KOPT-K1 (cell line): ENCODE data around the gene INPP5B.
"Not testable (repeated sequence)": the region's sequence is repeated elsewhere in the genome, so short reads cannot be mapped to it uniquely, and the experiment has no call there.

Source experiments
- H3K27ac ChIP-seq: fragments of 200-600 bp; sonication (generic); 2 replicates; pipeline ENCODE4 v1.5.1; 2016; ENCODE audit warnings: antibody characterized with exemption, mild to moderate bottlenecking, low read depth, low read length; ENCODE audit not compliant: poor library complexity, severe bottlenecking
- H3K36me3 ChIP-seq: fragments of 200-600 bp; sonication (generic); 2 replicates; pipeline ENCODE4 v1.5.1; 2017; ENCODE audit warnings: antibody characterized with exemption, mild to moderate bottlenecking, low read length, moderate library complexity; ENCODE audit not compliant: insufficient read depth
- H3K9me3 ChIP-seq: fragments of 200-600 bp; sonication (generic); 2 replicates; pipeline ENCODE4 v1.5.1; 2017; ENCODE audit warnings: antibody characterized with exemption, low read length, mild to moderate bottlenecking; ENCODE audit not compliant: insufficient read depth, poor library complexity, severe bottlenecking

INPP5B gene

DNA sequence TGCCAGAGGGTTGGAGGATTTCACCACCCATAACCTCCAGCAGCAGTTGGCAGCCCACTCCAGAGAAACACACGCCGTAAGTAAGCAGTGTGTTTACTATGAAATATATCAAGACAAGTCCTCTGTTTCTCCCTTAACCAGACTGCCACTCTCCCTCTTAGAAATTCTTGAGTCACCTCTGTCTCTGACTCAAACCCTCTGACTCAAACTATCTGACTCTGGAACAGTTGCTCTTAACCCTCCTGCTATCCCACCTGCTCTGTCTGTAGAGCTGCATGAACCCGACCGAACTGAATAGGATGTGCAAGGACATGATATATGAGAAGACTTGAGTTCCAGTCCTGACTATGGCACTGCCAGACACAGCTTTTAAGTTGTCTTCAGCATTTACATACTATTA, 14.1 kb downstream of the INPP5B start:
- Histone ChIP-seq H3K9me3 (no peaks in the 10 kb centered on the region), H3K36me3 (no peaks in the 10 kb centered on the region), H3K27ac (no peak overlapping the region)

DNA sequence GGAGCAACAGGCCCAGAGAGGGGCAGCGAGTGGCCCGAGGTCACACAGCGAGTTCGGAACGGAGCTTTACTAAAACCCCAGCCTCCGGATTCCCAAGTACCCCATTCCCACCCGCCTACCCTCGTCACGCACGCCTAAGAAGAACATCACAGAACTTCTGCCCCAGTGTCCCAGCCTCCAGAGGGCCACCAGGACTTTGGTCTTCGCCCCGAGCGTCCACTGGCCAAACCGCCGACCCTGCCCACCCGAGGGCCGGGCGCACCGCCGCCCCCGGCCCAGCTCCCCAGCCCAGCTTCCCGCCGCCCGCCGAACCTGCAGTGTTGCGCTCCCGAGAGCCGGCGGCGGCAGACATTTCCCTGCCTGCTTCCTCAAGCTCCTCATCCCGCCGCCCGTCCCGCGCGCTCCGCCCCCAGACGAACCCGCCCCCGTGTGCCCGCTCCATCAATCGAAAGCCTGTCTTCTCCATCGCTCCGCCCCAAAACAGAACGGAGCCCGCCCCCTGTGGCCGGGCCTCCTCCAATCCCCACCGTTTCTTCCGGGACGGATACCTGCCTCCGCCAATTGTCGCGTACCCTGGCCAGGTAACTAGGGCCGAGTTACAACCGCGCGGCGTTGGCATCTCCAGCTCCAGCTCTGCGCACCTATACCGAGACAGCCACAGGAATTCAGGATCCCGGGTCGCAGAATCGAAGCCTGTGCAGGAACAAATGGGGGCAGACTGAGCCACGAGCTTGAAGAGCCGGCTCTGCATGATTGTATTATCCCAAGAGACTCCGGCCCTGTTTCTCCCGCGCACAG, 15.3 kb downstream of the INPP5B start:
- Histone ChIP-seq H3K36me3 (no peaks in the 10 kb centered on the region), H3K27ac (peak overlapping the region; percentile 53), H3K9me3 (no peaks in the 10 kb centered on the region)

DNA sequence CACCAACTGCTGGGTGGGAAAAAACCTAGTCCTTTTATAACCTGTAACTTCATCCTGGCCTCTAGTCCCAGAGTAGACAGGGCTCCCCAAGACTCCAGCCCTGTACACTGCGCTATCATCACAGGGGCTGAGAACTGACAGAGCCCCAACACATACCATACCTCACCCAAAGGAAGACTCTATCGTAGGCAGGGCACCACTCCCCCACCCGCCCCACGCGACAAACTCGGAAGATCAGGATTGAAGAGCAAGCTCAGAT, 15.8 kb downstream of the INPP5B start:
- H3K36me3 ChIP-seq: no peaks in the 10 kb centered on the region

DNA sequence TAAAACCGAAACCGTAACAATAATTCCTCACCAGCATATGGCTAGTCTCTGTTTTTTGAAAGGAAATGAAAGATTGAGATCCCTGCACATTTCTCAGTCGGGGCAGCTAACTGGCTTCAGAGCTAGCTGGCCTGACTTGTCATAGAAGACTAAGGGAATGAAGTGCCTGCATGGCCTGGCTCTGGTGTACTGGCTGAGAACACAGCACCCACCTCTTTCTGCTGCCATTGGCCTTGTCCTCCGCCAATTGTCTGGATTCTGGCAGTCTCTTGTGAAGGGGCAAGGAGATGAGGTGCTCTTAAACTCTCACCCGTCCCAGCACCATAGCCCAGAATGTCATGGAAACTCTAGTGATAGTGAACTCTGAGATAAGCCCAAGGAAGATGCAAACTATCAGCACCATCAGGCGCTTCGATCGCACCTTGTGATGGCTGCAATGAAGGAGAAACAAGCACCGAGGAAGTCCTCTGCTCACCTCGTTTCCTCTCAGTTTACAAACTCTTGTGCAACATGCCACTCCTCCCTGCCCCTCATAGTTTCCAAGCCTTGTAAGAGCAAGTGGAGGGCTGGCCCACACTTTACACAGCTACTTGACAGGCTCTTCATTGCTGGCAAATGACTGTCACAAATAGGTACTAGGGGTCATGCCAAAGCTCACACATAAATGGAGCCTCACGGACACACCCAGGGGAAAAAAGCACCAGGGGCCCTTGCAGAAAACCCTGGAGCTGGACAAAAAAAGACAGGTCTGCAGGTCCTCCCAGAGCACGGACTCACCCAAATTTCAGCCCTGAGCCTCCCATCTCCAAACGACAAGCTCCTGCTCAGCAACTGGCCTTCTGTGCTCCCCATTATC, 16.4 kb downstream of the INPP5B start:
- Histone ChIP-seq H3K9me3 (no peaks in the 10 kb centered on the region), H3K36me3 (no peaks in the 10 kb centered on the region), H3K27ac (peak overlapping the region; percentile 53)

More for the DNA sequence above, 15.8 kb downstream of the INPP5B start:
- peak overlapping the region; percentile 53 for H3K27ac ChIP-seq
- H3K9me3 ChIP-seq: no peaks in the 10 kb centered on the region

DNA sequence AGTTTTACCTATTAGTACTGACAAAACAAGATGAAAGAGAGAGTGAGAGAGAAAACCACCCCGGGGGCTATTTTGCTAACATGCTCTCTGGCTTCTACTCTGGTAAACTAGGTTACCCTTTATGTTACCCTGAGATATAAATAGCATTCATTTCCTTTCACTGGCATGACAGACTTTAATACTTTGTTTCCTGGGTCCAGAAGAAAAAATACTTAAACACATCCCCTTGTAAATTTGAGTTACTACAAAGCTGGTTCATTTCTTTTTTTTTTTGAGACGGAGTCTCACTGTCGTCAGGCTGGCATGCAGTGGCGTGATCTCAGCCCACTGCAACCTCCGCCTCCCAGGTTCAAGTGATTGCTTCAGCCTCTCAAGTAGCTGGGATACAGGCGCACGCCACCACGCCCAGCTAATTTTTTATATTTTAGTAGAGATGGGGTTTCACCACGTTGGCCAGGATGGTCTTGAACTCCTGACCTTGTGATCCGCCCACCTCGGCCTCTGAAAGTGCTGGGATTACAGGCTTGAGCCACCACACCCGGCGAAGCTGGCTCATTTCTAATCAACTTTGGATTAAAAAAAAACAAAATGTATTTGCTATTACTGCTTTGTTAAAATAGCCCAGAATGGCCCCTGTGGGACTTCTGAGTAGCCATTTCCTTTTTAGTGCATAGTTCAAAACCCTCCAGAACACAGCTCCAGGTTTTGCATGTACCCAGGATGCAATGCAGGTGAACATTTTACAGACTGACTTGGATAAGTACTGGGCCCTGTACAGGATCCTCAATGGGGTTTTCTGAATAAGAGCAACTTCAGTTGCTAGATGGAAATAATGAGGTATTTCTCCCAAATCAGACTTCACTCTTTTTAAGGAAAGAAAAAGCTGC, 20.6 kb downstream of the INPP5B start:
- Histone ChIP-seq H3K9me3 (no peaks in the 10 kb centered on the region), H3K27ac (peak overlapping the region; percentile 45), H3K36me3 (no peaks in the 10 kb centered on the region)

DNA sequence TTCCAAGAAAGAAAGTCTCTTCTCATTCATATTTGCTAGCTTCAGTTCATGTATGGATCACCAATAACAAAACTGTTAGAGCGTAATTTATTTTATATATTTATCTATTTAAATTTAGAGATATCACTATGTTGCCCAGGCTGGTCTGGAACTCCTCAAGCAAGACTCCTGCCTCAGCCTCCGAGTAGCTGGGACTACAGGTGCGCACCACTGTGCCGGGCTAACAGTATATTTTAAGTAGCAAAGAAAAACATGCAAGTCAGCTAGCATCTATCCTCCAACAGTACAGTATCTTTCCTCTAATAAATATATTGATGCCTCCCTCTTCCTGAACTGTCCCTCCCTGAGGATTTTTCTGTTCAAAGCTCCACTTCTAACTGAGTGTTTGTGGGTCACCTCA, 21.5 kb downstream of the INPP5B start:
- Histone ChIP-seq H3K27ac (peak overlapping the region; percentile 45), H3K36me3 (no peaks in the 10 kb centered on the region)

DNA sequence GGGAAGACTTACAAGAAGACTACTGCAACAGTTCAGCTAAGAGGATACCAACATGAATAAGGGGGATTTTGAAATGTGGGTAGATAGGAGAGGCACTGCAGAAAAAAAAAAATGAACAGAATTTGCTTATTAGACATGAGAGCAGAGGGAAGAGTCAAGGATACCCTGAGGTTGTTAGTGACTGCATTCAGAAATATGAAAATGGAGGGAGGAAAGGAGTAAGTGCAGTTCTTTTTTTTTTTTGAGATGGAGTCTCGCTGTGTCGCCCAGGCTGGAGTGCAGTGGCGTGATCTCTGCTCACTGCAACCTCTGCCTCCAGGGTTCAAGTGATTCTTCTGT, 23.3 kb downstream of the INPP5B start:
- no peaks in the 10 kb centered on the region for H3K36me3 ChIP-seq
- H3K9me3 ChIP-seq: no peaks in the 10 kb centered on the region
- H3K27ac ChIP-seq: peak overlapping the region; percentile 54

More for the DNA sequence above, 21.5 kb downstream of the INPP5B start:
- H3K9me3 ChIP-seq: no peaks in the 10 kb centered on the region

DNA sequence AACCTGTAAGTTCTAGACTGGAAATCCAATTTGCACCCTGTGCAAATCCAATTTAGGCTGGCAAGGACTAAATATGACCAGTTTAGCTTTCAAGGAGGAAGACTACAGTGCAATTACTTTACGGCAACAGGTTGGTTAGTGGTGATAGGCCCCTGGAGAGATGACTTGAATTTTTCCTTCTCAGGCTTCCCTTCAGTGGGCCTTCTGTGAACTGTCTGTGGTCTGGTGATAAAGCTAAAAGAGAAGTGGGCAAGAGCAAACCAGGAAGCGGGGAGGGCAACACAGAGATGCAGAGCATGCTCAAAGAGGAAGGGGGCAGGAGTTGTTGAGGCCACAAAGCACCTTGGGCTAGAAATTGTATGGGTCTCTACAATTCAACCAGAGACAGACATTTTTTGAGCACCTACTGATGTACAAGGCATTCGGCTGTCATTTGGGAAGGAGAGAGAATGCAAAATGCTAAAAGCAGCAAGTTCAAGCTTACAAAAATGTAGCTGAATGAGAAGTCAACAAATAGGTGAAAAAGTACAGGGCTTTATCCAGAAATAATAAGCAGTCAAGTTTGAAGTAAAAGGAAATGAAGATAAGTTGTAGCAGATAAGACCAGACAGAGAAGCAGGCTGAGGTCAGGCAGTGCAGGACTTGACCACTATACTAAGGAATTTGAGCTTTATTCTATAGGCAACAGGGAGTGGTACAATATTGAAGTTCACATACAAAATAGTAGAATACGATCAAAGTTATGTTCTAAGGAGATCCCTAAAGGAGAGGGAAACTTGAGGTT, 23.9 kb downstream of the INPP5B start:
- Histone ChIP-seq H3K27ac (peak overlapping the region; percentile 54), H3K36me3 (no peaks in the 10 kb centered on the region), H3K9me3 (no peaks in the 10 kb centered on the region)

DNA sequence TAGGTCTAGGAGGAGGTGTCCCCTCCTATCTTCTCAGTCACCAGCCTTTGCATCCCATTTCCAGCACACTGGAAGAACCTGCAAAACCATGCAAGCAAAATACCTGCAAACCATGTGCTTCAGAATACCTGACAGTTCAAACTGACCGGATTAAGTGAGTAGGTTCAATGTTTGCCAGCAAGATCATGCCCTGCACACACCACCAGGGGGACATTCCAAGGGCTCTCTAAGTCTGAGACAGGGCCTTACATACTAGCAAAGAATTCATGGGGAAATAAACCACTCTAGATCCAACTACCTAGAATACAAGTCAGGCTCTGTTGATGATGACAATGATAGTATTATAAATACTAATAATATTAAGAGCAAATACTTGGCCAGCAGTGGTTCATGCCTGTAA, 27.6 kb downstream of the INPP5B start:
- Histone ChIP-seq H3K36me3 (no peaks in the 10 kb centered on the region), H3K27ac (no peak overlapping the region), H3K9me3 (no peaks in the 10 kb centered on the region)

DNA sequence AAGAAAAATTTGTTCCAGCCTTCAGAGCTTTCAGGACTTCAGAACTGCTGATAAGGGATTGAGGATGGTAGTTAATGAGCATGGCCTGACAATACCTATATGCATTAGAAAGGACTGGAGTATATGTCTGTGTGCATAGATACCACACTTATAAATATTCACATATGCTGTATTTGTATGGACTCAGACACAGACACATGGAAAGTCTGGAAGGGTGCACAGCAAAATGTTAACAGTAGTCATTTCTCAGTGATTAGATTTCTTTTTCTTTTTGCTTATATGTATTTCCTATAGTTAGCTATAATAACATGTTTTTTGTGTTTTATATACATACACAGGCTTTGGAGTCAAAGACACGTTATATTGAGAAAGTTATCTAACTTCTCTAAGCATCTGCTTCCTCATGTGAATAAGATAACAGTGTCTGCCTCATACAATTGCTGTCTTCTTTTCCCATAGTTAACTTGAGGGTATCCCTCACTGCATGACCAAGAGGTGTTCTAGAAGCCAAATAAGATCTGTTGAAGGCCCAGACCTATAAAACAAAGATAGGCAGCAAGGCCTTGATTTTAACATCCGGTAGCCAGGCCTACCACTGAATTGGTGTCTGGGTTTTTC, 31.3 kb downstream of the INPP5B start:
- Histone ChIP-seq H3K36me3 (no peaks in the 10 kb centered on the region), H3K9me3 (no peaks in the 10 kb centered on the region), H3K27ac (no peak overlapping the region)

DNA sequence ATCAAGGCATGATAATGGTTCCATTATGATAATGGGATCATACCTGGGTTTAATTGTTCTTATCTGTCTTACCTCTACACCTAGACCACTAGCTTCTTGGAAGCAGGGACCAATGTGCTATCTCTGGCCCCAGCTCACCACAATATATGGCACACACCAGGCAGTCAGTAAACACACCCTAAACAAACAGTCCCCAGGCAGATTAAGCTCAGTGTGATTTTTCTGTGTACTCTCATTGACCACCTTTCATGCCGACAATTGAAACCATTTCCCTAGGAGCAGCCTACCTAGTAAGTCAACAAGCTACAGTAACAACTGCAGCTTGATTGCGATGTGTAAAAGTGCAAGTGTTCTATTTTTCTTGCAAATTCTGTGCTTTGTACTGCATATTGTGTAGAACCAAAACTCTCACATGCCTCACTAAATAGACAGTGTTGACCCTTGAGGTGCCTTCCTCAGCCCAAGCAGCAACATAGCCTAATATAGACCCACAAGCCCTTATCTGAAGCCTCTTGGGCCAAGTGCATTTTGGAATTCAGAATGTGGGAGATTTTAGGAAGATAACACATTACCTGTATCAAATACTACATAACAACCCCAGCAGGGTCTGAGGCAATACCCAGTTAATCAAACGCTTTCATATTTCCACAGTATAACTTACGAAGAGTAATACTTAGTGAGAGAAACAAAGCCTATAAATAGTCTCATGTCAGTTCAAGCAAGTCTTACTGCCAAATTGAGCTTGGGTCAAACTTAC, 32.0 kb downstream of the INPP5B start:
- no peaks in the 10 kb centered on the region for H3K9me3 ChIP-seq
- H3K27ac ChIP-seq: no peak overlapping the region
- no peaks in the 10 kb centered on the region for H3K36me3 ChIP-seq

DNA sequence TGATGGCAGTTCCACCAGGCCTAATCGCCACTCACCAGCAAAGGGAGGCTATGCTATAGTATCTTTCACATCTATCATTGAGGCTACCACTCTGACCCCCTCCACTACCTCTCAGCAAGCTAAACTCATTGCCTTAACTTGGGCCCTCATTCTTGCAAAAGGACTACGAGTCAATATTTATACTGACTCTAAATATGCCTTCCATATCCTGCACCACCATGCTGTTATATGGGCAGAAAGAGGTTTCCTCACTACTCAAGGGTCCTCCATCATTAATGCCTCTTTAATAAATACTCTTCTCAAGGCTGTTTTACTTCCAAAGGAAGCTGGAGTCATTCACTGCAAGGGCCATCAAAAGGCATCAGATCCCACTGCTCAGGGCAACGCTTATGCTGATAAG, 35.4 kb downstream of the INPP5B start:
- peaks cover 11% of the 10 kb centered on the region for H3K9me3 ChIP-seq
- not testable (repeated sequence) for H3K36me3 ChIP-seq, H3K27ac ChIP-seq

DNA sequence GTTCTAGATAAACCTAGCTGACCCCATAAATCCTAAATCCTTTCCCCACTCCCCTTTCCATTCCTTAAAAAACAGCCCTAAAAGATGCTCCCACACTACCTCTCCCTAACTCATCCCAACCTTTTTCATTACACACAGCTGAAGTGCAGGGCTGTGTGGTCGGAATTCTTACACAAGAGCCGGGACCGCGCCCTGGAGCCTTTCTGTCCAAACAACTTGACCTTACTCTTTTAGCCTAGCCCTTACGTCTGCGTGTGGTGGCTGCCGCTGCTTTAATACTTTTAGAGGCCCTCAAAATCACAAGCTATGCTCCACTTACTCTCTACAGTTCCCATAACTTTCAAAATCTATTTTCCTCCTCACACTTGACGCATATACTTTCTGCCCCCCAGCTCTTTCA, 36.0 kb downstream of the INPP5B start:
- peaks cover 17% of the 10 kb centered on the region for H3K9me3 ChIP-seq
- not testable (repeated sequence) for H3K36me3 ChIP-seq, H3K27ac ChIP-seq

DNA sequence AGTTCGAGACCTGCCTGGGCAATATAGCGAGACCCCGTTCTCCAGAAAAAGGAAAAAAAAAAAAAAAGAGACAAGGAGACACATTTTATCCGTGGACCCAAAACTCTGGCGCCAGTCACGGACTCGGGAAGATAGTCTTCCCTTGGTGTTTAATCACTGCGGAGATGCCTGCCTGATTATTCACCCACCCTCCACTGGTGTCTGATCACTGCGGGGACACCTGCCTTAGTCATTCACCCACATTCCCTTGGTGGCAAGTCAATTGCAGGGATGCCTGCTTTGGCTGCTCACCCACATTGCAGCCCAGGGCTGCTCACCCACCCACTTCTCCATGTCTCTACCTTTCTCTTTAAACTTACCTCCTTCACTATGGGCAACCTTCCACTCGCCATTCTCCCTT, 38.3 kb downstream of the INPP5B start:
- not testable (repeated sequence) for H3K27ac ChIP-seq, H3K36me3 ChIP-seq
- H3K9me3 ChIP-seq: peaks cover 31% of the 10 kb centered on the region
